A549 (cell line): ENCODE results near the gene NLGN4Y. TPM values are rescaled to one million over a fixed set of nuclear protein-coding genes. Genes with fewer than 3 reads are reported as not detected.

Experiments
- ATAC-seq, 2 experiments: fragments of 200-7000 bp in 1 of 2; fragments of >200 bp in 1 of 2; cut with Nextera tagmentation in 1 of 2; cut with Tn5 transposase in 1 of 2; 3 replicates each; pipeline versions ENCODE4 v1.8.0 to v1.9.1; 2018 to 2020; ENCODE audit warnings: mild to moderate bottlenecking in 1 of 2, moderate library complexity in 1 of 2
- CTCF ChIA-PET: fragments of 300-600 bp; sonication (Branson Sonifier 250); formaldehyde crosslinking; extraction: SDS; loops from one replicate; lab custom pipeline; 2021; ENCODE audit warnings: antibody characterized with exemption, inconsistent platforms; lab: Yijun Ruan, JAX
- POLR2A ChIA-PET: fragments of 350-600 bp; formaldehyde crosslinking; extraction: SDS; loops from one replicate; lab custom pipeline; 2021; ENCODE audit warnings: antibody characterized with exemption, inconsistent platforms; lab: Yijun Ruan, JAX
- DNase-seq, 2 experiments: peaks; one replicate each; pipeline versions ENCODE4 v3.0.0 to v3.0.0-alpha.2; 2011 to 2016; ENCODE audit warnings: low read depth in 1 of 2, low spot score in 1 of 2
- FAIRE-seq: peaks from 2 replicates; lab custom pipeline; 2011; peaks lifted over from hg19 to GRCh38; lab: Jason Lieb, UNC
- H3K27ac ChIP-seq, 2 experiments: fragments of >200 bp; sonication (Bioruptor Twin); formaldehyde crosslinking; 3 replicates each; pipeline ENCODE4 v1.5.1; 2016 to 2017
- H3K4me1 ChIP-seq: fragments of >200 bp; sonication (Bioruptor Twin); formaldehyde crosslinking; 3 replicates; pipeline ENCODE4 v1.6.1; 2016
- H3K4me2 ChIP-seq: fragments of >200 bp; sonication (Bioruptor Twin); formaldehyde crosslinking; 3 replicates; pipeline ENCODE4 v1.6.1; 2016
- H3K4me3 ChIP-seq: fragments of >200 bp; sonication (Bioruptor Twin); formaldehyde crosslinking; 3 replicates; pipeline ENCODE4 v1.5.1; 2016
- H3K9me3 ChIP-seq: fragments of >200 bp; sonication (Bioruptor Twin); formaldehyde crosslinking; 3 replicates; pipeline ENCODE4 v1.6.1; 2016
- ATOH8 ChIP-seq: fragments of 250-450 bp; sonication (Bioruptor Pico); IDR thresholded peaks from 2 replicates; pipeline ENCODE4 v1.5.0; 2020; ENCODE audit warnings: low read depth, mild to moderate bottlenecking, moderate library complexity
- BCL3 ChIP-seq: fragments of >200 bp; sonication (Bioruptor Twin); formaldehyde crosslinking; IDR thresholded peaks from 3 replicates; pipeline ENCODE4 v1.6.1; 2016
- BHLHE40 ChIP-seq: IDR thresholded peaks from 2 replicates; pipeline ENCODE4 v1.6.1; 2012; ENCODE audit warnings: low read depth, low read length, inconsistent platforms
- CHD2 ChIP-seq: fragments of 150-350 bp; IDR thresholded peaks from 2 replicates; pipeline ENCODE4 v1.6.1; 2014; ENCODE audit warnings: low read length; ENCODE audit not compliant: partially characterized antibody
- CHD4 ChIP-seq: fragments of 200-600 bp; sonication (generic); IDR thresholded peaks from 2 replicates; pipeline ENCODE4 v1.6.1; 2016; ENCODE audit warnings: antibody characterized with exemption, mild to moderate bottlenecking, borderline replicate concordance
- CTCF ChIP-seq: fragments of >200 bp; sonication (Bioruptor Twin); formaldehyde crosslinking; IDR thresholded peaks from 3 replicates; pipeline ENCODE4 v1.5.1; 2016
- E2F6 ChIP-seq: IDR thresholded peaks from 2 replicates; pipeline ENCODE4 v1.6.1; 2012; ENCODE audit warnings: low read depth, borderline replicate concordance
- EHF ChIP-seq: fragments of 250-450 bp; sonication (Bioruptor Pico); IDR thresholded peaks from 2 replicates; pipeline ENCODE4 v1.5.0; 2020; ENCODE audit warnings: mild to moderate bottlenecking
- ELK1 ChIP-seq: fragments of 150-350 bp; IDR thresholded peaks from 2 replicates; pipeline ENCODE4 v1.6.1; 2014; ENCODE audit warnings: low read depth, mild to moderate bottlenecking, low read length
- FOSB ChIP-seq: fragments of 250-450 bp; sonication (Bioruptor Pico); IDR thresholded peaks from 2 replicates; pipeline ENCODE4 v1.5.0; 2020; ENCODE audit warnings: mild to moderate bottlenecking, moderate library complexity
- FOXS1 ChIP-seq: fragments of 250-450 bp; sonication (Bioruptor Pico); IDR thresholded peaks from 2 replicates; pipeline ENCODE4 v1.5.0; 2020; ENCODE audit warnings: mild to moderate bottlenecking, moderate library complexity
- GATA3 ChIP-seq: IDR thresholded peaks from 2 replicates; pipeline ENCODE4 v1.6.1; 2012; ENCODE audit warnings: borderline replicate concordance
- HOXB13 ChIP-seq: fragments of 250-450 bp; sonication (Bioruptor Pico); IDR thresholded peaks from 2 replicates; pipeline ENCODE4 v1.5.0; 2020; ENCODE audit warnings: low read depth, mild to moderate bottlenecking, moderate library complexity
- JUN ChIP-seq, 2 experiments: fragments of >200 bp; sonication (Bioruptor Twin); formaldehyde crosslinking; IDR thresholded peaks; 2 replicates in 1 of 2; 3 replicates in 1 of 2; pipeline ENCODE4 v1.6.1; 2016 to 2017
- KDM1A ChIP-seq: fragments of 200-600 bp; sonication (generic); IDR thresholded peaks from 2 replicates; pipeline ENCODE4 v1.6.1; 2016; ENCODE audit warnings: low read depth, mild to moderate bottlenecking
- MYC ChIP-seq: IDR thresholded peaks from 2 replicates; pipeline ENCODE4 v1.6.1; 2012; ENCODE audit warnings: mild to moderate bottlenecking, inconsistent platforms, low read length, improper control_type of control experiment, borderline replicate concordance
- POLR2AphosphoS2 ChIP-seq: conservative IDR thresholded peaks from 2 replicates; pipeline ENCODE4 v1.6.1; 2012; ENCODE audit warnings: low read length, improper control_type of control experiment, inconsistent platforms
- RCOR1 ChIP-seq: fragments of 150-350 bp; IDR thresholded peaks from 2 replicates; pipeline ENCODE4 v1.6.1; 2014; ENCODE audit warnings: antibody characterized with exemption, low read length, low read depth
- RNF2 ChIP-seq: fragments of 200-600 bp; sonication (generic); IDR thresholded peaks from 2 replicates; pipeline ENCODE4 v1.6.1; 2016; ENCODE audit warnings: low read depth, mild to moderate bottlenecking, antibody characterized with exemption, moderate library complexity, borderline replicate concordance
- ZC3H11A ChIP-seq: fragments of 450-650 bp; IDR thresholded peaks from 2 replicates; pipeline ENCODE4 v1.6.1; 2014; ENCODE audit warnings: antibody characterized with exemption, mild to moderate bottlenecking
- ZFP36 ChIP-seq: fragments of 450-650 bp; IDR thresholded peaks from 2 replicates; pipeline ENCODE4 v1.6.1; 2014; ENCODE audit warnings: borderline replicate concordance; ENCODE audit not compliant: partially characterized antibody
- ZNF302 ChIP-seq: fragments of 250-450 bp; sonication (Bioruptor Pico); IDR thresholded peaks from 2 replicates; pipeline ENCODE4 v1.9.0; 2021; ENCODE audit warnings: inconsistent platforms, mild to moderate bottlenecking, moderate library complexity
- WGBS: methylation state at CpG from one replicate; pipeline ENCODE4 v1.1.6; 2017; ENCODE audit errors: missing lambda C conversion rate; 5-methylcytosine and 5-hydroxymethylcytosine counted together
- polyA plus RNA-seq, 4 experiments: library from polyadenylated mRNA; depleted of rRNA in 3 of 4; stranded (reverse); fragments of >200 nt; fragmentation: RNase III in 1 of 4; extraction: RNeasy Plus Mini Kit Qiagen cat#74134 plus additional on column Dnase treatment in 1 of 4; gene quantifications; 2 replicates in 3 of 4; 3 replicates in 1 of 4; pipeline ENCODE4 v1.2.3, GENCODE V29; 2011 to 2017

NLGN4Y gene
- polyA plus RNA-seq, 2 of the 4 experiments (the other 2 are of a cell fraction), result 4.1 to 12.8 TPM

GRCh38 chrY:14601372-14601771 is 77.0 kb downstream of the NLGN4Y start:
- 83% methylated on average over 7 of the region's 11 CpGs for WGBS
- H3K4me1 ChIP-seq, result no peaks in the 10 kb centered on the region
- no peaks in the 10 kb centered on the region for H3K9me3 ChIP-seq
- FAIRE-seq, result no peak
- ChIA-PET CTCF (no interaction called here), POLR2A (no interaction called here)
- TF ChIP-seq ZC3H11A (no peak), KDM1A (no peak), FOSB (CRISPR knock-in tag) (no peak), RNF2 (no peak)
- no peak for ATAC-seq
- no peak overlapping the region for H3K4me3 ChIP-seq
- no peak for DNase-seq
- H3K27ac ChIP-seq, result no peak overlapping the region
- no peak overlapping the region for H3K4me2 ChIP-seq

GRCh38 chrY:14617625-14618024 is 93.3 kb downstream of the NLGN4Y start:
- ChIA-PET CTCF (no interaction called here), POLR2A (no interaction called here)
- ATAC-seq (no peak), DNase-seq (no peak), FAIRE-seq (no peak)
- WGBS, result no CpG with 5 or more reads among the region's 1 CpG
- Histone ChIP-seq H3K27ac (no peak overlapping the region), H3K4me3 (no peak overlapping the region)
- TF ChIP-seq HOXB13 (CRISPR knock-in tag) (no peak), RCOR1 (no peak), RNF2 (no peak), POLR2AphosphoS2 (no peak), EHF (CRISPR knock-in tag) (no peak), ELK1 (no peak), GATA3 (no peak), E2F6 (no peak), ATOH8 (CRISPR knock-in tag) (no peak), BCL3 (no peak), CHD2 (no peak), JUN (IDR thresholded peaks at IDR 0.05) (no peak), ZFP36 (no peak), FOXS1 (no peak), BHLHE40 (no peak), MYC (no peak), CHD4 (no peak), FOSB (CRISPR knock-in tag) (no peak), CTCF (no peak), ZNF302 (no peak)
- TF ChIP-seq, all 56 proteins: peak for 0
- no peaks in the 10 kb centered on the region for H3K9me3 ChIP-seq
- no peak overlapping the region for H3K4me2 ChIP-seq
- H3K4me1 ChIP-seq, result no peaks in the 10 kb centered on the region
